Cardiac fibroblast (primary cell): ENCODE data around the gene TCAP.

Experiments used
- DNase-seq, 2 donors: peaks; one replicate each; pipeline versions ENCODE4 v3.0.0 to v3.0.0-alpha.2; 2010; ENCODE audit warnings: low read depth in 2 of 2
- H3K4me3 ChIP-seq, 2 donors: replicated peaks in 1 of 2; 1 replicate in 1 of 2; 2 replicates in 1 of 2; pipeline ENCODE4 v1.5.1; 2011; ENCODE audit warnings: low read depth in 2 of 2, low read length in 2 of 2, mild to moderate bottlenecking in 2 of 2, moderate library complexity in 1 of 2
- TF ChIP-seq, protein P1 (sequence below): IDR thresholded peaks from one replicate; pipeline ENCODE4 v1.5.1; 2011; ENCODE audit warnings: low read depth, mild to moderate bottlenecking, low read length, inconsistent platforms

Gene TCAP

DNA sequence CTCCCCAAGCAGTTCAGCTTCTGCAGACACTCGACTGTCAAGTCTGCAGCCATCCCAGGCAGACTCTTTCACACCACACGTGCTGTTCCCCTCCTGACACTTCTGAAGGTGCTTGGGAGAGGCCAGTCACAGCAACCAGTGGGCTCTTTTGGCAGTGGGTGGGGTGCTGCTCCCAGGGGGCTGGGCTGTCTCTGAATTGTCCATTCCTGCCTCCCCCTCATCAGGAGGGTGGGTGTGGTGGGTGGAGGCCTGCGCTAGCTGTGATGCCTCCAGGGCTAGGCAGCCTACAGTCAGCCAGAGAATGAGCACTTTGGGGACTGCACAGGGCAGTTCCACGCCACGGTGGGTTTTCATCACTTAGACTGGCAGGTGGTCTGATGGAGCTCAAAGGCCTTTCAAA, 17.9 kb upstream of the TCAP start:
- TF ChIP-seq, protein P1, sequence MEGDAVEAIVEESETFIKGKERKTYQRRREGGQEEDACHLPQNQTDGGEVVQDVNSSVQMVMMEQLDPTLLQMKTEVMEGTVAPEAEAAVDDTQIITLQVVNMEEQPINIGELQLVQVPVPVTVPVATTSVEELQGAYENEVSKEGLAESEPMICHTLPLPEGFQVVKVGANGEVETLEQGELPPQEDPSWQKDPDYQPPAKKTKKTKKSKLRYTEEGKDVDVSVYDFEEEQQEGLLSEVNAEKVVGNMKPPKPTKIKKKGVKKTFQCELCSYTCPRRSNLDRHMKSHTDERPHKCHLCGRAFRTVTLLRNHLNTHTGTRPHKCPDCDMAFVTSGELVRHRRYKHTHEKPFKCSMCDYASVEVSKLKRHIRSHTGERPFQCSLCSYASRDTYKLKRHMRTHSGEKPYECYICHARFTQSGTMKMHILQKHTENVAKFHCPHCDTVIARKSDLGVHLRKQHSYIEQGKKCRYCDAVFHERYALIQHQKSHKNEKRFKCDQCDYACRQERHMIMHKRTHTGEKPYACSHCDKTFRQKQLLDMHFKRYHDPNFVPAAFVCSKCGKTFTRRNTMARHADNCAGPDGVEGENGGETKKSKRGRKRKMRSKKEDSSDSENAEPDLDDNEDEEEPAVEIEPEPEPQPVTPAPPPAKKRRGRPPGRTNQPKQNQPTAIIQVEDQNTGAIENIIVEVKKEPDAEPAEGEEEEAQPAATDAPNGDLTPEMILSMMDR, result no peak
- H3K4me3 ChIP-seq, result no peak overlapping the region
- DNase-seq, result no peak

DNA sequence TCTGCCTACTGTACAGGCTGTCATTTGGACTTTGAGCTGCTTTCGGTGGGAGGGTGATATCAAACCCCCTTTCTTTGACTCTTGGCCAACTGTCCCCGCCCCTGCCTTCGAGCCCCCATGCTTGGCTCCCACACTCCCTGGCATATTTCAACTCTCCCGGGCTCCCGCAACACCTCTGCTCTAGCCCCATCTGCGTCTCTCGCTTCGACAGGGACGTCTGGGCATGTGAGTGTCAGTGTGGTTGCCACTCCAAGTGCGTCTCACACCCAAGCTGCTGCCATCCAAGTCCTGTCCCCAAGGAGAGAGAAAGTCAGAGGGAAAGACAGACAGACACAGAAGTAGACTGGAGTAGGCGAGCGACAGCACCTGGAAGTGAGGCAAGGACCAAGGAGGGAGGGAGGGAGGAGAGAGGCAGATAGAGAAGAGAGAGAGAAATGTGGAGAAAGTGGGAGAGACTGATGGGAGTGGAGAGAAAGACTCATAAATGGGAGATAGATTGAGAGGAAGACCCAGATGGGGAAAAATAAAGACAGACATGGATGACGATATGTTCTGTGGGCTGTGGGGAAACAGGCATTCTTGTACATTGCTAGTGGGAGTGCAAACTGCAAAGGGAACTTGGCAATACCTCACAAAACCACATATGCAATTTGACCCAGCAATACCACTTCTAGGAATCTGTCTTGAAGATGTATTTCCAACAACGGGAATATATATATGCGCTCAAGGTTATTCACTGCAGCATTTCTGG, 16.4 kb upstream of the TCAP start:
- TF ChIP-seq, protein P1, result no peak
- no peak overlapping the region for H3K4me3 ChIP-seq
- peak in 1 of 2 donors; percentile 34 for DNase-seq

DNA sequence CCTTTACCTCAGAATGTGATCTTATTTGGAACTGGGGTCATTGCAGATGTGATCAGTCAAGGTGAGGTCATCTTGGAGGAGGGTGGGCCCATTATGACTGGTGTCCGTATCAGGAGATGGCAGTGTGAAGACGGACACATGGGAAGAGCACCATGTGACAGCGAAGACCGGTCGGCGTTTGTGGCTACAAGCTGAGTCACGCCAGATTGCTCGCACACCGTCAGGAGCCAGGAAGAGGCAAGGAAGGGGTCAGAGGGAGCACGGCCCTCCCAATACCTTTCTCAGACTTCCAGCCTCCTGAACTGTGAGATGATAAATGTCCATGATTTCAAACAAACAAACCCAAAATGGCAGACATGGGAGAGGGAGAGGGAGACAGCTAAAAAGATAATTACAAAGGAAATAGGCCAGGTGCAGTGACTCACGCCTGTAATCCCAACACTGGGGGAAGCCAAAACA, 15.0 kb upstream of the TCAP start:
- no peak for DNase-seq
- H3K4me3 ChIP-seq, result no peak overlapping the region
- TF ChIP-seq, protein P1, result no peak

DNA sequence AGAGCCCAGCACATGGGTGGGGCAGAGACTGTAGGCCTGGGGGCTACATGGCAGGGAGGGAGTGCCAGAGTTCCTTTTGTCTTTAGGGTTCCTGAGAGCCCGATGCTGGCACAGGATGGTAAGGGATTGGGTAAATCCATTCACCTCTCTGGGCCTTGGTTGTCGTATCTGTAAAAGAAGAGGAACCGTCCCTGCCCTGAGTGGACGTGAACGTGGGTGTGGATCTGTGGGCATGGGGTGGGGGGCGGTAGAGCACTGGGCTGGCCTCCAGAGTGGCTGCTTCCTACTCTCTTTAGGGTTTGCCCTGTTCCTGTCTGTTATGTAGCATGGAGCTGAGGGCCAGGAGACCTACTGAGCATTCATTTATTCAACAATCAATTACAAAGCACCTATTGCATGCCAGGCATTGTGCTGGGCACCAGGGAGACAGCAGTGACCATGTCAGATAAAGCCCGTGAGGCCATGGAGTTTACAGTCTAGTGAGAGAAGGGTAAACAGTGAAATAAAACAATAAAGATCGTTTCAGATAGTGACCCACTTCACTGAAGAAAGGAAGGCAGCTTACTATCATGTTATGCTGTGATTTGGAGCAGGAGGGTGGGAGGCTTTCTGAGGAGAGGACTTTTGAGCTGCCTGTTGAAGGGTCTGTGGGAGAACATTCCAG, 13.1 kb upstream of the TCAP start:
- DNase-seq, result no peak
- TF ChIP-seq, protein P1, result no peak
- no peak overlapping the region for H3K4me3 ChIP-seq

DNA sequence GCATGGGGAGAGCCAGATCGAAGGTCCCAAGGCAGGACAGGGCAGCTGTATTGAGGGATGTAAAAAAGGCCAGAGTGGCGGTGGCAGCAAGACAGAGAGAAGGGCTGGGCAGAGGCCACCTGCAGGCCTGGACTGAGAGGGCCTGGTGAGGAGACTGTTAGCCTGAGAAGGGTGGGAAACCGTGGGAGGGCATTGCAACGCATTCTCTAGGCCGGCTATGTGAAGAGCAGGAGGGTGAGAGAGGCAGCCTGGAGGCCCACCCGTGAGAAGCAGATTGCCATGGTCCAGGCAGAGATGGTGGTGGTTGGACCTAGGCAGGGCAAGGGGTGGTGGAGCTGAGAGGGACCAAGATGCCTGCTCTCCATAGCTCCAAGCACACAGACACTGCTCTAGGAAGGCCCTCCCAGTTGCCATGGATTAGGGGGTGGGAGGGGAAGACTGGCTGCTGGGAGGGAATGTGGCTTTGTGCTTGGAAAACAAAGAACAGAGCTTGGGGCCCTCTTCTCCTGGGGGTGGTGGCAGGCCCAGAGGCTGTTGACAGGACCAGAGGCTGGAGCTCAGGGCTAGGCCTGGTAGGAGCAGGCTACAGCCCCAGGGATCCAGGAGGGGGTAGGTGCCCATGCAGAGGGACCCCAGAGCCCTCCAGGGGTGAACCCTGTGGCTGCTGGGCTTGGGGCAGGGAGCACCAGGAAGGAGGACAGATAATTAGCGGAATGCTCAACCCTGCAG, 12.4 kb upstream of the TCAP start:
- TF ChIP-seq, protein P1, result no peak
- DNase-seq, result no peak

DNA sequence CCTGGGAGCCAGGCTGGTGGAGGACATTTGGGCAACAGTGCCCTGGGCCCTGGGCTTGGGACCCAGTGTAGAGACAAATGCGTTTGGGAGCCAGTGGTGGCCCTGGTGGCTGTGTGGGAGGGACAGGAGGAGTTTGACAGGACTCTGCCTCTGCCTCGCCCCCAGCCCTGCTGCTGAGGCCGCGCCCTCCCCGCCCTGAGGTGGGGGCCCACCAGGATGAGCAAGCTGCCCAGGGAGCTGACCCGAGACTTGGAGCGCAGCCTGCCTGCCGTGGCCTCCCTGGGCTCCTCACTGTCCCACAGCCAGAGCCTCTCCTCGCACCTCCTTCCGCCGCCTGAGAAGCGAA, 11.9 kb upstream of the TCAP start:
- TF ChIP-seq, protein P1, result no peak
- no peak overlapping the region for H3K4me3 ChIP-seq
- DNase-seq, result no peak

More for the DNA sequence above, 12.4 kb upstream of the TCAP start:
- H3K4me3 ChIP-seq, result no peak overlapping the region
